ENCODE data around the gene ERBB4.

GRCh38 chr2:211513446-211513845 is 1025.2 kb downstream of the ERBB4 start:
- TF ChIP-seq, protein P1, sequence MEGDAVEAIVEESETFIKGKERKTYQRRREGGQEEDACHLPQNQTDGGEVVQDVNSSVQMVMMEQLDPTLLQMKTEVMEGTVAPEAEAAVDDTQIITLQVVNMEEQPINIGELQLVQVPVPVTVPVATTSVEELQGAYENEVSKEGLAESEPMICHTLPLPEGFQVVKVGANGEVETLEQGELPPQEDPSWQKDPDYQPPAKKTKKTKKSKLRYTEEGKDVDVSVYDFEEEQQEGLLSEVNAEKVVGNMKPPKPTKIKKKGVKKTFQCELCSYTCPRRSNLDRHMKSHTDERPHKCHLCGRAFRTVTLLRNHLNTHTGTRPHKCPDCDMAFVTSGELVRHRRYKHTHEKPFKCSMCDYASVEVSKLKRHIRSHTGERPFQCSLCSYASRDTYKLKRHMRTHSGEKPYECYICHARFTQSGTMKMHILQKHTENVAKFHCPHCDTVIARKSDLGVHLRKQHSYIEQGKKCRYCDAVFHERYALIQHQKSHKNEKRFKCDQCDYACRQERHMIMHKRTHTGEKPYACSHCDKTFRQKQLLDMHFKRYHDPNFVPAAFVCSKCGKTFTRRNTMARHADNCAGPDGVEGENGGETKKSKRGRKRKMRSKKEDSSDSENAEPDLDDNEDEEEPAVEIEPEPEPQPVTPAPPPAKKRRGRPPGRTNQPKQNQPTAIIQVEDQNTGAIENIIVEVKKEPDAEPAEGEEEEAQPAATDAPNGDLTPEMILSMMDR (IDR thresholded peaks at IDR 0.05): no peak
- TF ChIP-seq YY1 (IDR thresholded peaks at IDR 0.05; ENCODE audit: low read depth): no peak
- TF ChIP-seq SMC3 (IDR thresholded peaks at IDR 0.05; ENCODE audit: low read depth, low read length): no peak
- TF ChIP-seq RXRA (IDR thresholded peaks at IDR 0.05; ENCODE audit: borderline replicate concordance, low read depth): no peak
- no peak for TF ChIP-seq RCOR1 (IDR thresholded peaks at IDR 0.05; ENCODE audit: low read length)
- TF ChIP-seq NFIC (IDR thresholded peaks at IDR 0.05; ENCODE audit: borderline replicate concordance): no peak
- TF ChIP-seq, protein P2, sequence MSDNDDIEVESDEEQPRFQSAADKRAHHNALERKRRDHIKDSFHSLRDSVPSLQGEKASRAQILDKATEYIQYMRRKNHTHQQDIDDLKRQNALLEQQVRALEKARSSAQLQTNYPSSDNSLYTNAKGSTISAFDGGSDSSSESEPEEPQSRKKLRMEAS (IDR thresholded peaks at IDR 0.05; ENCODE audit: low read depth): no peak
- TF ChIP-seq, protein P3, sequence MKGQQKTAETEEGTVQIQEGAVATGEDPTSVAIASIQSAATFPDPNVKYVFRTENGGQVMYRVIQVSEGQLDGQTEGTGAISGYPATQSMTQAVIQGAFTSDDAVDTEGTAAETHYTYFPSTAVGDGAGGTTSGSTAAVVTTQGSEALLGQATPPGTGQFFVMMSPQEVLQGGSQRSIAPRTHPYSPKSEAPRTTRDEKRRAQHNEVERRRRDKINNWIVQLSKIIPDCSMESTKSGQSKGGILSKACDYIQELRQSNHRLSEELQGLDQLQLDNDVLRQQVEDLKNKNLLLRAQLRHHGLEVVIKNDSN (IDR thresholded peaks at IDR 0.05; ENCODE audit: borderline replicate concordance, low read depth): no peak
- TF ChIP-seq EP300 (IDR thresholded peaks at IDR 0.05; ENCODE audit: borderline replicate concordance in 1 of 2, low read depth in 1 of 2, low read length in 1 of 2): no peak

All from SK-N-SH (cell line).